SU-DHL-6 (cell line): Measurements from ENCODE around the gene MRPL38.

Source experiments
- CTCF ChIP-seq: fragments of 200-600 bp; sonication (generic); IDR thresholded peaks from one replicate; pipeline ENCODE4 v1.5.1; 2017; ENCODE audit warnings: antibody characterized with exemption, mild to moderate bottlenecking, low read length, moderate library complexity; ENCODE audit not compliant: insufficient read depth, poor library complexity, severe bottlenecking
- EZH2phosphoT487 ChIP-seq: fragments of 200-600 bp; sonication (generic), shearing (Covaris generic); conservative IDR thresholded peaks from 2 replicates; pipeline ENCODE4 v1.6.1; 2018; ENCODE audit warnings: mild to moderate bottlenecking, antibody characterized with exemption, low read length, moderate library complexity, mixed read lengths

GRCh38 chr17:75940727-75941441, 36.2 kb upstream of the MRPL38 start, which contains the start of gene FBF1:
- TF ChIP-seq CTCF (no peak), EZH2phosphoT487 (no peak)
